T-helper 1 cell (primary cell): ENCODE measurements around the gene CELF2.

Experiments
- DNase-seq, 5 donors: peaks; one replicate each; pipeline ENCODE4 v3.0.0-alpha.2; 2012 to 2020

The CELF2 gene

DNA sequence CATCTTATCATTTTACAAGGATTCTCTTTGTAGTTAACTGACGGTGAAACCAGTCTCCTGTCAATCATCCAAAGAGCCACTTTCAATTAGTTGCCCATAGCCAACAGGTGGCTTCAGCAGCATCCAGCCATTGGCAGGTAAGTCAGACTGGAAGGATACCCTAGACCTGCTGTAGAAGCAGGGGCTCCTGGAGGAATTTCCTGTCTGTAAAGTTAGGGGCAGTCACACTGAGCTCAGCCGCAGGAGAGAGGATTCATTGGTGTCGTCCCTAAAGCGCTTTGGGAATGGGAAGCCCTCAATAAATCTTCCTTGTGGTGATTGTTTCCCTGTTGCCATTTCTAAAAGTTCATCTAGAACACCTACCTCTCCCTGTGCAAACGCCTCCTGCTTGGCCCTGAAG, 140.4 kb downstream of the CELF2 start:
- DNase-seq: no peak

DNA sequence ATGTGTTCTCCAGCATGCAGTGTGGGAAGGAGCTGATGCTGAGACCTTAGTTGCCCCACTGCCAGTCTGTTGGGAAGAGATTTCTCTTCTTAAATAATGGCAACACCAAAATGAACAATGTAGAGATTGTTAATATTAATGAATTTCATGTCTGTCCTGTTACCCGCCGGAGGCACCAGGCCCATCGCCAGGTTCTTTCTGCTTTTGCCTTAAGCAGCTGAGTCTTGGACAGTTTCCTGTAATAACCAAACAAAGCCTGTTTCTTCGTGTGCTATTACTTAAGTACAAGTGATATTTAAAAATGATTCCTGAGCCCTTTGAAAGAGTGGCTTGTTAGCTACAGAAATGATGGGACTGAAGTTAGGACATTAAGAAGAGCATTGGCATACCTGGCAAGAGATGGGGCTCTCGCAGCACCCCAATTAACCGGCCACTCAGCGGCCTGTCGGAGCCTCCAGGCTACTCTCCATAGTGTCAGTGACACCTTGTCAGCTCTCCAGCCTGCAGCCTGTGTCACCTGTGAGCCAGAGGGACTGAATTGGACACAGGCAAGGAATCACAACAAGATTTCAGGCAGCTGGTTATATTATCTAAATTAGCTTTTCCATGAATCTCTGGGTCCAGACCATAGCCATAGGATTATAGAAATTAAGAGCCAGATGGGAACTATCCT, 142.0 kb downstream of the CELF2 start:
- DNase-seq: no peak

DNA sequence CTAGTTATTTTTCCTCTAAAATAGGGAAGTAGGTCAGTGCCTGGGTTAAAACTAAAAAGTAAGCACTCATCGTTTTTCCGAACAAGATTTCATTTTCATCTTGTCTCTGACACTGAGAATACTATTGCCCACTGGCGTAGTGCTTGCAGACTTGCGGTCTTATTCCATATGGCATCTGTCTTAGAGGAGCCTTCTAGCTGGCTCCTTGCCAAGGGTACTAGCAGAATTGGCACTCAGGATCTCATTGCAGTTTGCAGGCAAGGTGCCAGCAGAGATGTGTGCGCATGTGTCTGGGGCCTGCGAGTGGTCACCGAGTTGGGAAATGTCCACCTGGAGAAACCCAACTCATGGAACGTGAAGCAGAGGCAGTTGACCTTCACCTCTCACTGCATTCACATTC, 143.4 kb downstream of the CELF2 start:
- DNase-seq: no peak

DNA sequence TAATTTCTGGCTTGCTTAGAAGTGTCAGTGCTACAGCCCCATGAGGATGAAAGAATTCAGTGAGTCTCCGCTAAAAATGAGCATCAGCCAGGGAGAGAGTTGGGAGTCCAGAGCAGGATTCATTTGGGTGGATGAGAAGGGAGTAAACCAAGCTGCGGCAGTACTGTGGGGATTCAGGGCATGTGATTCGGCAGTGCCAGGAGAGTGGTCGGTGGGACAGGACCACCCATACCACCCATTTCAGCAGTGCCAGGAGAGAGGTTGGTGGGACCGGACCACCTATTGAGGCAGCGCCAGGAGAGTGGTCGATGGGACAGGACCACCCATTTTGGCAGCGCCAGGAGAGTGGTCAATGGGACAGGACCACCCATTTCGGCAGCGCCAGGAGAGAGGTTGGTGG, 144.2 kb downstream of the CELF2 start:
- DNase-seq: no peak

DNA sequence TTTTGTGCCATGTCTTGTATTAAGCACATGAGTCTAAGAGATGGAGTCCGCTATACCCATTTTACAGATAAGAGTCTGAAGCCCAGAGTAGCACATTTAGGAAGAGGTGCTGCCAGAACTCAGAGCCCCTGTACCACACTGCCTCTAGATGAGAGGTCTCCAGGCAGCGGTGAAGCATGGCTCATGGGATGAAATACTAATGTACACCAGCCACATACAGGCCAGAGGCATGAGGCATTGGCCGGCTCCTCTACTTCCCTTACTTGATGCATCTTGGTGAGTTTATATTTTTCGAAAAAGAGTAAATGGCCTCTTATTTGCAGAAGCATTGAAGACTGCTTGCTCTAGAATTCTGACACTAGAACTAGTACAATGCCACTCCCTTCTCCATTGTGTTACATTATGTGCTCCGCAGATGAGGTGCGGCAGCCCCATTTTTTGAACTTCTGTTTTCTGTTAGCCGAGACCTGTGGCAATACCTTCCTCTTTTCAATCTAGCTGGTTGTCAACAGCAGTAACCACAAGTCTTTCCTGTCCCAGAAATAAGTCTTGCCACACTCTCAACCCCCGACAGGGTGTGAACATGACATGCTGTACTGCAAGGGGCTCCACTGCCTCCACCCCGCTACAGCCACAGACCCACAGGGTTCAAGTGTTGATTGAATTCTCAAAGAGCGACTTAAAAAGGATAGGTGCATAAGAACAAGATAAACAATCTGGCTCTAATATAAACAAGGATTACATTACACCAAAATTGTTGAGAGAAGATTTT, 145.3 kb downstream of the CELF2 start:
- peak; percentile 34 to 94 (median 65) for DNase-seq

DNA sequence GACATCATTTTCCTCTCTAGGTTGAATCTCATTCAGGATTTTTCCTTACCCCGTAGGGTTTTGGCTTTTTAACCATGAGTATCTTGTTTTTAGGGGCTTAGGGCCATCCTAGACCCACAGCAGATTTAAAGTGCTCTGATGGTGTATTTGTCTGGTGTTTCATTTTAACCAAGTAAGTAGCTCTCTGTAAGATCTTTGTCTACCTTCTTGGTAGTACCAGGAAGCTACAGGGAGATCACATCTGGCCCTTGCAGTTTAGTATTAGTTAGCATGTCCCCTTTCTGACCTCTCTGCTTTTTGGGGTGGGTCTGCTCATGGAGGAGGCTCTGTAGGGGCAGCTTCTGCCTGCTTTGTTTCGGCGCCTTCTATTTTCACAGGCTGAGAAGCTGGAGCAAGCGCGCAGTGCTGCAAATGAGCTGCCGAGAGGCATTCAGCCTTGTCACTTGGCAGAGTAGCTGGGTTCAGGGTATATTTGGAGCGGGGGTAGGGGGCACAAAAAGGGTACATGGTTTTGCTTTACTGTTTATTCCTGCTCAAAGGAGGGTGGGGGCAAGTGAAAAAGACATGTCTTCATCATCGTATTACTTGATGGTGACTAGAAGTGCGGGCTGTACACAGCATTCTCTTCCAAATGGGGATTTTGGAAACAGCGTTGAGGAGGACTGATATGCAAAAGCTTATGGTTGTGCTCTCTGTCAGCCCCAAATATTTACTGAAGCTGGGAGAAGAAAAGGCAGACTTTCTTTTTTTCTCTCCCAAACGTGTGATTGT, 146.3 kb downstream of the CELF2 start:
- DNase-seq: peak in 1 of 5 donors; percentile 36

DNA sequence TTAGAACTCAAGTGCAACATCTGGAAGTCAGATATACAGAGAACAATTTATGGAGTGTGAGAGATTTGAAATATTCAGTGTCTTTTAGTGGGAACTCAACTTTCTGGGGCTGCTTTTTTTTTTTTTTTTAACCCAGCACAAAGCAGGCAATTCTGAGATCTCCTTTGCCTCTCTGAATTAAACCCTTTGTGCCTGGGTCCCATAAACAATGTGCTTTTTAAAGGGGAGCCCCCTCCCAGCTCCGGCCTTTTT, 146.8 kb downstream of the CELF2 start:
- DNase-seq: no peak

DNA sequence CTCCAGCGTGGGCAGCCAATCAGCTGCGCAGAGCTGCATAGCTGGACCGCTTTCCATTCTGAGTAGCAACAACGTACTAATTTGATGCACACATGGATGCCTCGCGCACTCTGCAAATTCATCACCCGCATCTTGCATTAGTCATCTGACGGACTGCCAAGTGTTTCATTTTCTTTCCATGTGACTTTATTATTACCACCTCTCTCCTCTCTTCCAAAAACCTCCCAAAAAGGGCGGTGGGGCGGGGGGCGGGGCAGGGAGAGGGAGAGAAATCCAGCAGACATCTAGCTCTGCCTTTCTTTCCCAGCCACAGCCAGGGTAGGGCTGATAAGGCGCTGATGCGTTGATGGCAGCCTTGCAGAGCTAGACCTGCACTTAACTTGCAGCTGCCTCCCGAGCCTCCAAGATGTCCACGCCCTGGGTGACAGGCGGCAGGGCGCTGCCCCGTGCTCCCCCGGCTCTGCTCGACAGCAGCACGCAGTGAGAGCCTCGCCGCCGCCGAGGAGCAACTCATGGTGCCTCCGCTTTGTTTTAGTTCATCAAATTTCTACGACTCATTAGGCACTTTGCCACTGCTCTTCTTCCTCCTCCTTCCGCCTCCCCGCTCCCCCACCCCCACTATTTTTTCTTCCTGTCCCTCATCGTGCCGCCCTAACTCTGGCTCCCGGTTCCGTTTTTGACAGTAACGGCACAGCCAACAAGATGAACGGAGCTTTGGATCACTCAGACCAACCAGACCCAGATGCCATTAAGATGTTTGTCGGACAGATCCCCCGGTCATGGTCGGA, 147.3 kb downstream of the CELF2 start:
- peak; percentile 26 to 84 (median 50) for DNase-seq

DNA sequence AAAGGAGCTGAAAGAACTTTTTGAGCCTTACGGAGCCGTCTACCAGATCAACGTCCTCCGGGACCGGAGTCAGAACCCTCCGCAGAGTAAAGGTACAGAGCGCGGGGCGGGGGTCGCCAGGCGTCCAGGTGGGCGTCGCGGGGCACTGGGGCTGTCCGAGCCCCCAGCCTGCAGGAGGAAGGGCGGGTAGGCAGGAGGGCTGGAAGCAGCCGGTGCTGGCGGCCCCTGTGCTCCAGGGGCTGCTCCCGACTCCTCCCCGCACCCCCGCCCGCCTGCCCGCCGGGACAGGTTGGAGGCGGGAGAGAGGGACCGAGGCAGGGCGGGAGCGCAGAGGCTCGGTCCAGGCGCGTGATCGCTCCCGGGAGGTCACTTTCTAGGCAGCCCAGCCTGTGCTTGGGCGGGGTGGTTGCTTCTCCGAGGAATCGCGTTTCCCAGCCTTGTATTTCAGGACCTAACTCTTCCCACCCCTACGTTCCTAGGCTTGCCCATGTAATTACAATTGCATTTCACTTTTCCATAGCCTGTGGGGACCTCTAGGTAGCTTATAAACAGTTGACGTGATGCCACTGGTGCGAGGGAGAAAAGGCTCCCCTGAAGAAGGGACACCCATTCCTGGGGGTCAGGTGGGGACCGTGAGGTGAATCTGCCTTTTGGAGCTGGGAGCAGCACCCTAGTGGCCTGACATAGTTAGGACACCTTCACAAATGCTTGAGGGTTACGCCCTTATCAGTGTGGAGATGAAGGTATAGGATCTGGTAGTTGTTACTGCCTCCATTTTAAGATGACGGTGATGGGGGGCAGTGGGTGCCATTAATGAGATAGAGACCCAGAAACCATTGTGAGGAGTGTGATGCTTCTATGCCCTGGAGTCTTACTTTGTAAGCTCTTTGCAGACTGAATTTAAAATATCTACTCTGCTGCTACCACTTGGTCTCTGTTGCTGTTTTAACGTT, 148.2 kb downstream of the CELF2 start:
- peak; percentile 50 to 89 (median 66) for DNase-seq

DNA sequence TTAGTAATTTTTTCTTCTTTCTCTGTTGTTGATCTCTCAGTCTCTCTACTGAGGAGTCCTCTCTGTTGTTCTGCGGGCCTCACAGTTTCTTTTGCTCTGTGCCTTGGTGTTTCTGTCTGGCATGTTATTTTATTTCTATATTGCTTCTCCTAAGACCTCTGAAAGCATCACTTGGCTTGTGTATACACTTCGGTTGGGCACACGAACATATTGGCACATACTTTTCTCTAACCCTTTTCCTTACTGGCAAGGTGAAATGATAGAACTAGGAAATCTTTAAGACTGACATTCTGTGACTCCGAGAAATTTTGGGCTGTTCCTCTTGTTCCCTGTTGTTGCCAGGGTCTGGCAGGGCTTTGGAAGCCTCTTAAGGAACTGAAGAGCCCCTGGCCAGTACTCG, 148.9 kb downstream of the CELF2 start:
- DNase-seq: no peak

DNA sequence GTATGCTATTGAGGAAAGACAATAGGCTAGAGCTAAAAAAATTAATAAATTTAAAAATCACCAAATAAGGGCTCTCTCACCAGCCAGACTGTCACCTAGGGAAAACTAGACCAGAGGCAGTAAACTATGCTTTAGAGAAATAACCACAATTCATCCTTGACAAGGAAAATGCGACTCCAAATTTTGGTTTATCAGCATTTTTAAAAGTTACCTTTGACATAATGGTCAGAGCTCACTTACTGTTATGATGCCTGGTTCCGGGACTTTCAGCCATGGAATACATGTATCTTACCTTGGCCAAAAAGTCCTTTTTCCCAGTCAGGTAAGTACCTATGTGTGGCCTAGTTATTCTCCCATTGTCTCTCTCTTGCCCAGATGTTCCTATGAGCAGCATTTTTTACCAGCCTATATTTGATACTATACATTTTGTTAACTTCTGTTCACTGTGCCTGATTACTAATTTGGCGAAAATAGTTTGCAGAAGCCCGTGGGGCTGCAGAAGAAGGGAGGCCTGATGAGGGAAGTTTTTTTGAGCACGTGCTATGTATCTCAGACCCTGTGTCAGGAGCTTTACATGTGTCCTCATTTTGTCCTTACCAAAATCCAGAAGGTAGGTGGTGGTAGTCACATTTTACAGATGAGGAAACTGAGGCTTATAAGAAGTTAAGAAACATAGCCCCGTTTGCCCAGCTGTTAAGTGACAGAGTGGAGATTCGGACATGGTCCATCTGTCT, 149.7 kb downstream of the CELF2 start:
- no peak for DNase-seq

DNA sequence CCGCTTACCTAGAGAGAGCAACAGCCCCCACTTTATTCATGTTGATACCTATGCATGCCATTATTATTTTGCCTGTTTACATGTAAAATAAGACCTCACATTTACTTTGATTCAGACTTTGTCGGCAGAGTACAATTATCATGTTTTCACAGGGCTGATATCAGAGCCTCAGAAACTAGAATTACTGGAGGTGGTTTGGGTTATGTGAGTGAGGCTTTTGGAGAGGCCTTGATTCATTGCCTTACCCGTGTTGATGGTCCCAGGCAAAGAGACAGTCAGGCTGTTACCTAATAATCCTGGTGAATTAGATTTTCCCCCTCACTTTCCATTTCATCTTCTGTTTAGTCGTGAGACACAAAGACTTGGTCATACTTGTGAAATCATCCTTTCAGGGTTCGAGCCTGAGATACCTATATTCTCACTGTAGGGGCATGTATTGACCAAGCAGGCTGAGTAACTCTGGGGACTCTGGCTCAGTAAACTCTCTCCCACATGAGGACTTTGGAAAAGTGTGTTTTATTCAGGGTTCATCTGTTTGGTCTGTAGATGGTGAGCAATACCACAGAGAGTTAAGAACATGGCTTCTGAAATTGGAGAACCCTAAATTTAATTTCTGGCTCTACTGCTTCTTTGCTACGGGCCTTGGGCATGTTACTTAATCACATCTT, 150.9 kb downstream of the CELF2 start:
- DNase-seq: peak in 1 of 5 donors; percentile 18

DNA sequence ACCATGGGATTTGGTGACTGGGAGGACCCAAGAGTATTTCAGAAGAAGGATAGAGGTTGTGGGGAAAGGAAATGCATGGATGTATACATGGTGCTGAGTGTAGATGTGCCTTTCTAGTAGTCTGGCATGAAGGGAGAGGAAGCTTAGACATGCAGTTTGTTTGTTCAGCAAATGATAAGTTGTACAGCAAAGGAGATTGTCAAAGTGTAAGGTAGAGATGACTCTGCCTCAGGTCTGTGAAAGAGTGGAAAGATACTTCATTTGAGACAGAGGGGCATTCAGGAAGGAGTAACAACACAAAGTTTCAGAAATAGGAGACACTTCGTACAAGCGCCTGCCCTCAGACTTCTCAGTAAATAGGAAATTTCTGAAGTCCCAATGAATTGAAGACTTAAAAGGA, 152.3 kb downstream of the CELF2 start:
- peak in 1 of 5 donors; percentile 48 for DNase-seq

DNA sequence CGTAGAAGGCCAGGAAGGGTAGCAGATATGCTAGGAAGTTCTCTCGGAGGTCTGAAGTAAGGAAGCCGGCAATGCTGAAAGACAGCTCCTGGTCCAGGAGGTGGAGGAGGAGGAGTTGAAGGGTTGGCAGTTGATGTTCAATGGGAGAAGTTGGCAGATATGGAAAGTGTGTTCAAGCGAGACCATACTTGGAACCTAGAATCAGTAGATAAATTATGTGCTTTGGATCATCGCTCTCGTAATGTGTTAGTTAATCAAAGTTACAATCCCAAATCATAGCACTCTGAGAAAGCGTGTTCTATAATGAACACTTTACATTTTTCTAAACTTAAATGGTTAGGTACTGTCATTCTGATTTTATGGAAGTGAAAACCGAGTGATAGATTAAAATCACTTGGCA, 152.9 kb downstream of the CELF2 start:
- no peak for DNase-seq

DNA sequence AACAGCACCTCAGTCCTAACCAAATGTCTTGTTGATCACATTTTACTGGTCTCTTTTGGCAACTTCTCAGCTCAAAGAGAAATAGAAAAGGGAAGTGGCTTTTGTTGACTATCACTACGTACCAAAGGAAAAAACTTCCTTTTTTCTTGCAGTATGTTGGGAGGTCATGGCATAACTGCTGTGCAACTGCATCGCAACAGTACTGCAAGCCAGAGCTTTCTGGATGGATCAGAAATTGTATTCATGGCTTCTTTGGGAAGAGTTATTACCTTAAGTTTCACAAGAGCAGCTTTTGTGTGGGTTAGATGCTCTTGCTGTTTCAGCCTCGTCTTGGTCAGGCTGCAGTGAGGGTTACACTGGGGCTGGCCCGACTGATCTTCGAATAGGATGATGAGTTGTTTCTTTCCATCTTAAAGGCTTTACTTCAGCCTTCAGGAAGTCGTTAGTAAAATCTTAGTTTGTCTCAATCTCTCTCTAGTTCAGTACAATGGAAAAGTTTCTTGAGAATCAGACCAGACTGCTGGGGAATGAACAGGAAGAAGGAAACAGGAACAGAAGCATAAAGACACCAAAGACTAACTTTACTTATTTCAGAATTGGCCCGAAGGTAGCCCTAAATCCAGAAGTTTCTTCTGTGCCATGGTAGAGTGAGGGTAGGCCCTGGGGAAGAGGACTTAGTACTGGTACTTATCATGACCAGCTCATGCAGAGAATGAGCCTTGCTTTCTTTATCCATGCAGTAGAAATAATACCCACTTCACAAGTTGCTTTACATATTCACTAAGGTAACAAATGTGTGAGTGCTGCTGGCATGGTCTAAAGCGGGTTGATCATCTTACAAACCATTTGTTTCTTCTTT, 153.6 kb downstream of the CELF2 start:
- peak in 1 of 5 donors; percentile 71 for DNase-seq

DNA sequence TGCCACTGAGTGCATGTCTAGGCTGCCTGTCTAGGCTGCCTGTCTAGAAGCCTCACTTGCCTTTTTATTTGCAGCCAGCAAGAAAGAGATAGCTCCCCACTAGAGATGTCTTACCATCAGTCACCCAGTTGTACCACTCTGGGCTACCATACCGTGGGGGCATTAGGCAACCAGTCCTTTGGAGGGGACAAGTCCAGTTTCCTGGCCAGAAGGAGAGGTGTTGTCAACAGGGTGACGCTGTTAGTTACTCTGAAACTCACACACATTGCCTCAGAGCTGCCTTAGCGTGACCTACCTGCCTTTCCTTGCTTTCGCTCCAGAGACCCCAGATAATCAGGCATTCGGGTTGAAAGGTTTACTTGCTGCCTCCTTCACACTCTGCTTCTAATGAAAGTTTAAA, 155.4 kb downstream of the CELF2 start:
- DNase-seq: peak in 2 of 5 donors; percentile 14 to 30

DNA sequence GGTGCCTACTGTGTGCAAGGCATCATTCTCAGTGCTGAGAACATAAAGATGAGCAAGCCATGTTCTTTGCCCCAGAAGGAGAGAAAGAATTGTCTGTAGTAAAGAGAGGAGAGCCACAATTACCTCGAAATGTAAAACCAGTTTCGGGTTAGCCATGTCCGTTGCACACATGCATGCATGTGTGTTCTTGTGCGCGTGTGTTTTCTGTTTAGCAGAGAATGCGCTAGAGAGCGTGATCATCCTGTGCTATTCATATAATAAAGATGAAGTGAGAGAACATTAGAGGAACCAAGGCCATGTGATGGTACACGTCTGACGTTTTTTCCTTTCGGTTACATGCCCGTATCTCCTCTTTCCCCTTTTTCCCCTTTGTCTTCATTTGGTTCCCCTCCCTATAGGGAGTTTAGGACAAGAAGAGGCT, 158.2 kb downstream of the CELF2 start:
- DNase-seq: peak in 1 of 5 donors; percentile 70

DNA sequence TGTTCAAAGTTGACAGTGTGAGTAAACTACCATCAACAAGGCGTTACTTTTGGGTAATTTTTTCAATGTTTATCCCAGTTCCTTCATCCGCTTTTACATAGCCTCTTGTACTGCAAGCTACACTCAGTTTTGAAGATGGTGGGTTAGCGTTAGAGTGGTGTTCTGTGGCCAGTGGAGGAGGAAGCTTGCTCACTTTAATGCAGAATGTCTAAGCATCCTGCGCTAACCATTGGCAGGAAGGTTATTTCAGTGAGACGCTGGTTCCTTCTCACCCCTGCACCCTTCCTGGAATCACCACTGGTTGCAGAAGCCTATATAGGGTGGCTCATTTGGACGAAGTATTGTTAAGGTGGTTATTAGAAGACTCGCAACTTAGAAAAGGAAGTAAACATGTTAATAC, 159.1 kb downstream of the CELF2 start:
- DNase-seq: peak in 1 of 5 donors; percentile 90

DNA sequence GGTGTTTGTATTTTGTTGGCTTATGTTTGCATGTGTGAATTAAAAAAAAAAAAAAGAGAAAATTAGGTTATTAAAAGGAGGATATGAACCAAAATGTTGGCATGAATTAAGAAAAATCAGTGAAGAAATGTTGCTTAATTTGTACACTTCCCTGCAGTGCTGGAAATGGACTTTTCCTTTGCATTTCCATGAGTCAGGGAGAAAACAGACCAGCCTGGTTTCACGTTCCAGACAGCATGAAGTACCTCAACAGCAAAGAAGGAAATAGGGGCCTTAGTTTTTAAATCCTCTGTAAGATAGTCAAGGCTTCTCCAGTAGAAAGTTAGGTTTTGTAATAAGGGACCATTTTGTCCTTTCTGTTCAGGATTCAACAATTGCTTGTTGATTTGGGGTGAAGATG, 159.7 kb downstream of the CELF2 start:
- no peak for DNase-seq
